22Rv1 (cell line): ENCODE data around the gene COL9A3.

Experiments
- ZFX ChIP-seq: fragments of 450-650 bp; IDR thresholded peaks from 2 replicates; pipeline ENCODE4 v1.6.1; 2017; ENCODE audit warnings: antibody characterized with exemption, borderline replicate concordance
- TF ChIP-seq, protein P1 (sequence below): fragments of 450-650 bp; IDR thresholded peaks from 2 replicates; pipeline ENCODE4 v1.5.1; 2017; ENCODE audit warnings: mild to moderate bottlenecking

GRCh38 chr20:62782893-62783278, 34.0 kb upstream of the COL9A3 start:
- TF ChIP-seq, protein P1, sequence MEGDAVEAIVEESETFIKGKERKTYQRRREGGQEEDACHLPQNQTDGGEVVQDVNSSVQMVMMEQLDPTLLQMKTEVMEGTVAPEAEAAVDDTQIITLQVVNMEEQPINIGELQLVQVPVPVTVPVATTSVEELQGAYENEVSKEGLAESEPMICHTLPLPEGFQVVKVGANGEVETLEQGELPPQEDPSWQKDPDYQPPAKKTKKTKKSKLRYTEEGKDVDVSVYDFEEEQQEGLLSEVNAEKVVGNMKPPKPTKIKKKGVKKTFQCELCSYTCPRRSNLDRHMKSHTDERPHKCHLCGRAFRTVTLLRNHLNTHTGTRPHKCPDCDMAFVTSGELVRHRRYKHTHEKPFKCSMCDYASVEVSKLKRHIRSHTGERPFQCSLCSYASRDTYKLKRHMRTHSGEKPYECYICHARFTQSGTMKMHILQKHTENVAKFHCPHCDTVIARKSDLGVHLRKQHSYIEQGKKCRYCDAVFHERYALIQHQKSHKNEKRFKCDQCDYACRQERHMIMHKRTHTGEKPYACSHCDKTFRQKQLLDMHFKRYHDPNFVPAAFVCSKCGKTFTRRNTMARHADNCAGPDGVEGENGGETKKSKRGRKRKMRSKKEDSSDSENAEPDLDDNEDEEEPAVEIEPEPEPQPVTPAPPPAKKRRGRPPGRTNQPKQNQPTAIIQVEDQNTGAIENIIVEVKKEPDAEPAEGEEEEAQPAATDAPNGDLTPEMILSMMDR = no peak; the same call in 1 of the 2 replicates
- TF ChIP-seq ZFX = no peak
